HepG2 (cell line): ENCODE data around the gene EID1. TPM values are rescaled to one million over a fixed set of nuclear protein-coding genes. Genes with fewer than 3 reads are reported as not detected.

Experiments
- ATAC-seq: fragments of 200-7000 bp; cut with Tn5 transposase; 3 replicates; pipeline ENCODE4 v1.9.1; 2020; ENCODE audit warnings: mild to moderate bottlenecking, moderate library complexity
- BruUV-seq: library from RNA; stranded (reverse); fragments of 400-500 nt; replicated peaks from 2 replicates; lab custom pipeline; 2021; lab: Mats Ljungman, UMichigan
- CTCF ChIA-PET: fragments of 300-600 bp; formaldehyde crosslinking; extraction: SDS; loops from one replicate; lab custom pipeline; 2021; ENCODE audit warnings: low total read pairs, inconsistent platforms, low intra/inter-chr PET ratio; lab: Yijun Ruan, JAX
- POLR2A ChIA-PET: fragments of 350-600 bp; sonication (Branson Sonifier 250); formaldehyde crosslinking; loops from one replicate; lab custom pipeline; 2020; ENCODE audit warnings: antibody characterized with exemption, inconsistent platforms; lab: Yijun Ruan, JAX
- DNase-seq: peaks from one replicate; pipeline ENCODE4 v3.0.0-alpha.2; 2015; ENCODE audit warnings: low spot score
- FAIRE-seq: peaks from 3 replicates; lab custom pipeline; 2011; peaks lifted over from hg19 to GRCh38; lab: Jason Lieb, UNC
- H2AFZ ChIP-seq: one replicate; pipeline ENCODE4 v1.6.1; 2011; ENCODE audit warnings: low read length, inconsistent platforms
- H3K27ac ChIP-seq: fragments of 300-600 bp; 3 replicates; pipeline ENCODE4 v1.8.0; 2011; ENCODE audit warnings: mixed run types, mild to moderate bottlenecking, mixed read lengths, low read length, inconsistent platforms; ENCODE audit not compliant: insufficient read depth; ENCODE audit errors: extremely low read length
- H3K27me3 ChIP-seq, 2 experiments: fragments of 200-600 bp in 1 of 2; 2 replicates in 1 of 2; 3 replicates in 1 of 2; pipeline versions ENCODE4 v1.6.0 to v1.8.0; 2011; ENCODE audit warnings: low read length in 2 of 2, mild to moderate bottlenecking in 2 of 2, moderate library complexity in 2 of 2, inconsistent platforms in 1 of 2; ENCODE audit not compliant: insufficient read depth in 2 of 2, control insufficient read depth in 1 of 2
- H3K36me3 ChIP-seq, 2 experiments: fragments of 200-600 bp in 1 of 2; replicated peaks in 1 of 2; 2 replicates in 1 of 2; 3 replicates in 1 of 2; pipeline versions ENCODE4 v1.5.1 to v1.8.0; 2011; ENCODE audit warnings: low read length in 2 of 2, inconsistent platforms in 1 of 2; ENCODE audit not compliant: insufficient read depth in 2 of 2, control insufficient read depth in 1 of 2
- H3K4me1 ChIP-seq: 2 replicates; pipeline ENCODE4 v1.5.1; 2012; ENCODE audit warnings: low read length, inconsistent platforms; ENCODE audit not compliant: insufficient read depth
- H3K4me2 ChIP-seq: 2 replicates; pipeline ENCODE4 v1.6.0; 2011; ENCODE audit warnings: low read depth, low read length, inconsistent platforms
- H3K4me3 ChIP-seq, 3 experiments: fragments of 200-600 bp in 1 of 3; sonication (generic), shearing (Covaris generic) in 1 of 3; replicated peaks in 1 of 3; 2 replicates each; pipeline ENCODE4 v1.5.1; 2011 to 2016; ENCODE audit warnings: low read length in 3 of 3, inconsistent platforms in 2 of 3, low read depth in 2 of 3, mild to moderate bottlenecking in 2 of 3, control low read depth in 1 of 3, mixed read lengths in 1 of 3; ENCODE audit not compliant: insufficient read depth in 1 of 3
- H3K79me2 ChIP-seq: one replicate; pipeline ENCODE4 v1.6.1; 2011; ENCODE audit warnings: low read length, inconsistent platforms; ENCODE audit not compliant: insufficient read depth
- H3K9ac ChIP-seq: 2 replicates; pipeline ENCODE4 v1.6.0; 2011; ENCODE audit warnings: mild to moderate bottlenecking, low read depth, low read length, inconsistent platforms; ENCODE audit not compliant: insufficient read depth
- H3K9me3 ChIP-seq: 2 replicates; pipeline ENCODE4 v1.5.1; 2012; ENCODE audit warnings: mild to moderate bottlenecking, low read length
- H4K20me1 ChIP-seq: 2 replicates; pipeline ENCODE4 v1.6.0; 2011; ENCODE audit warnings: inconsistent platforms, mild to moderate bottlenecking, low read length, moderate library complexity; ENCODE audit not compliant: insufficient read depth
- CBX2 ChIP-seq, 2 experiments: fragments of 200-600 bp in 1 of 2; sonication (generic); formaldehyde crosslinking in 1 of 2; IDR thresholded peaks; 2 replicates each; pipeline versions ENCODE4 v1.7.0 to v1.8.1; 2018 to 2022; ENCODE audit warnings: low read depth in 2 of 2, low read length in 1 of 2, mild to moderate bottlenecking in 1 of 2, missing genetic modification reagents in 1 of 2
- FLYWCH1 ChIP-seq: sonication (generic); formaldehyde crosslinking; IDR thresholded peaks from 2 replicates; pipeline ENCODE4 v1.8.1; 2023; ENCODE audit warnings: mild to moderate bottlenecking, missing genetic modification reagents
- GFI1 ChIP-seq: sonication (generic); formaldehyde crosslinking; IDR thresholded peaks from 2 replicates; pipeline ENCODE4 v1.5.0; 2020; ENCODE audit warnings: missing genetic modification reagents, mild to moderate bottlenecking, borderline replicate concordance
- KDM5B ChIP-seq: sonication (generic); formaldehyde crosslinking; IDR thresholded peaks from 2 replicates; pipeline ENCODE4 v1.4.0; 2020; ENCODE audit warnings: missing genetic modification reagents, mild to moderate bottlenecking, borderline replicate concordance
- LRRFIP1 ChIP-seq: sonication (generic); formaldehyde crosslinking; conservative IDR thresholded peaks from 2 replicates; pipeline ENCODE4 v1.4.0; 2020; ENCODE audit warnings: missing genetic modification reagents
- TAF15 ChIP-seq: fragments of 200-400 bp; formaldehyde crosslinking; IDR thresholded peaks from one replicate; pipeline ENCODE4 v1.6.1; 2018; ENCODE audit warnings: mild to moderate bottlenecking, low read depth, low read length; ENCODE audit not compliant: poor library complexity, severe bottlenecking
- ZNF558 ChIP-seq: sonication (generic); formaldehyde crosslinking; IDR thresholded peaks from 2 replicates; pipeline ENCODE4 v1.9.0; 2022; ENCODE audit warnings: mild to moderate bottlenecking, missing genetic modification reagents, borderline replicate concordance
- ZNF746 ChIP-seq: sonication (generic); formaldehyde crosslinking; IDR thresholded peaks from 2 replicates; pipeline ENCODE4 v1.8.0; 2022; ENCODE audit warnings: mild to moderate bottlenecking, missing genetic modification reagents
- WGBS: methylation state at CpG from one replicate; pipeline ENCODE4 v1.1.6; 2017; ENCODE audit warnings: low lambda C conversion rate; 5-methylcytosine and 5-hydroxymethylcytosine counted together
- in situ Hi-C: cut with HindIII; loops from 2 replicates; pipeline ENCODE4 v1.10.0; 2017; ENCODE audit warnings: low pct_unique_long_range_greater_than_20kb; ENCODE audit not compliant: extremely low pct_ligation_motif_present
- intact Hi-C: fragments of 100-400 bp; cut with micrococcal nuclease; formaldehyde crosslinking; loops from one replicate; pipeline ENCODE4 v1.10.0; 2022; ENCODE audit not compliant: unreplicated experiment
- polyA plus RNA-seq, 8 experiments: library from polyadenylated mRNA; depleted of rRNA in 3 of 8; stranded (reverse) in 7 of 8; unstranded in 1 of 8; fragments of >200 nt; fragmentation: Illumina TruSeq in 4 of 8; extraction: Trizol in 4 of 8; gene quantifications; 2 replicates each; pipeline versions ENCODE4 v1.2.1 to v1.2.3, GENCODE V29; 2011 to 2016; ENCODE audit warnings: low read depth in 4 of 8, missing spikeins in 1 of 8, mixed read lengths in 1 of 8; ENCODE audit not compliant: insufficient read depth in 1 of 8
- total RNA-seq, 5 experiments: library from RNA; depleted of rRNA; stranded (reverse); fragments of >200 nt; fragmentation: Illumina TruSeq; extraction: Trizol; gene quantifications; 2 replicates each; pipeline ENCODE4 v1.2.3, GENCODE V29; 2016; ENCODE audit warnings: low read depth in 1 of 5
- TF ChIP-seq, protein P1 (sequence below), 2 experiments: fragments of 450-650 bp in 1 of 2; sonication (generic) in 1 of 2; formaldehyde crosslinking; IDR thresholded peaks; 2 replicates each; pipeline versions ENCODE4 v1.5.0 to v1.8.0; 2020 to 2022; ENCODE audit warnings: mild to moderate bottlenecking in 1 of 2, missing genetic modification reagents in 1 of 2
- TF ChIP-seq, protein P2 (sequence below): sonication (generic); formaldehyde crosslinking; IDR thresholded peaks from 2 replicates; pipeline ENCODE4 v1.8.1; 2023; ENCODE audit warnings: mild to moderate bottlenecking, missing genetic modification reagents

EID1 gene
- total and polyA plus RNA-seq, 2 of the 13 experiments (the other 11 are each of a cell fraction or from before 2014, with no cell fraction given) = 2.2 to 5.4 TPM

DNA sequence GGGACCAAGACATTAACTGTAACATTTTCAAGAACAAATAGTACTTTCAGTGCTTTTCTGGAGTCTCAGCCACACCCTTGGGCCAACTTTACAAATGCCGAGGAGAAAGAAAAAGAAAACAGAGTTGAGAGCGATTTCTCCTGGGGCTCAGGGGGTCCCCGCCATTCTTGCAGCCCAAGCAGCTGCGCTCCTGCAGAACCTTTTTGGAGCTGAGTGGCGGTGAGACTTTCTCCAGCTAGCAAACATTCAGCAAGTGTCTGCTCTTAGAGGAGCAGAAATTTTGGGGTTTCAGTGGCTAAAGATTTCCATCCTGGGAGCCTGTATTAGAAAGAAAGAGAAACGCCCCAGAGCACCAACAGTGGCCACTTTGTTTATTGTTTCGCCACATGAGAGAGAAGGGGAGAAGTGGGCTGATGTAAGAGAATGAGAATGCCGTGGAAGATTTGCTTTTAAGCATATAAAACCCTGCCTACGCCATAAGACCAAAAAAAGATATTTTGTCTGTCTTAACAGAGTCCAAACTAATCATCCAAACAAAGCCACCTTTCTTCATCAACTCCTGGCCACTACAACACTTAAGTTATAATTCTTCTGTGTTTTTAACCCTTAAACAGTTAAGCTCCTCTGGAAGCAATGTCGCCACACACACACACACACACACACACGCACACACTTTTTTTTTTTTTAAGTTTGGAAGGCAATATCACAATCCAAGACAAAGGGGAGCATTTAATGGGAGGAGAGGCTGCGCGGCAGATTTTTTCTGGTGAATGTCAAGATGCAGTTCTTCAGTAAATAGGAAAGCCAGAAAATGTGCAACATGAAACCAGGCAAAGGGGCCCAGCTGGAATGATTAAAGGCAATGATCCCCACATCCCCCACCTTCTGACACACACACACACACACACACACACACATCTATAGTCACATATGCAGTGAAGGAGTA, 19.2 kb downstream of the EID1 start:
- DNase-seq = no peak
- ChIA-PET CTCF (no interaction called here), POLR2A (no interaction called here)
- no peak overlapping the region for H3K4me3 ChIP-seq
- WGBS = 45% methylated on average over 13 of the region's 13 CpGs
- in situ Hi-C loops (no loop called here), intact Hi-C loops (no loop called here)
- H3K27me3 ChIP-seq = 0 out of 5 replicates have a peak, but pooled peaks cover 0 to 4% of the 10 kb centered on the region in 2 experiments
- FAIRE-seq = no peak
- H3K9ac ChIP-seq = no peak overlapping the region
- TF ChIP-seq GFI1 (CRISPR knock-in tag) (no peak), ZNF558 (CRISPR knock-in tag) (no peak)
- TF ChIP-seq, protein P1, sequence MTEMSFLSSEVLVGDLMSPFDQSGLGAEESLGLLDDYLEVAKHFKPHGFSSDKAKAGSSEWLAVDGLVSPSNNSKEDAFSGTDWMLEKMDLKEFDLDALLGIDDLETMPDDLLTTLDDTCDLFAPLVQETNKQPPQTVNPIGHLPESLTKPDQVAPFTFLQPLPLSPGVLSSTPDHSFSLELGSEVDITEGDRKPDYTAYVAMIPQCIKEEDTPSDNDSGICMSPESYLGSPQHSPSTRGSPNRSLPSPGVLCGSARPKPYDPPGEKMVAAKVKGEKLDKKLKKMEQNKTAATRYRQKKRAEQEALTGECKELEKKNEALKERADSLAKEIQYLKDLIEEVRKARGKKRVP (CRISPR knock-in tag; IDR thresholded peaks at IDR 0.05) = 0 out of 4 replicates have a peak, but pooled peaks of 1 of the 2 experiments have one; percentile 29
- H4K20me1 ChIP-seq = no peaks in the 10 kb centered on the region
- H2AFZ ChIP-seq = no peak overlapping the region
- H3K4me2 ChIP-seq = peak overlapping the region; percentile 32
- peaks cover 15% of the 10 kb centered on the region; the same call in 1 of the 2 replicates for H3K4me1 ChIP-seq
- no peaks in the 10 kb centered on the region for H3K36me3 ChIP-seq
- H3K27ac ChIP-seq = no peak overlapping the region
- H3K79me2 ChIP-seq = no peaks in the 10 kb centered on the region
- BruUV-seq = no TSS peak
- peak; percentile 60; the same call in 2 of the 3 replicates for ATAC-seq
- no peaks in the 10 kb centered on the region for H3K9me3 ChIP-seq

DNA sequence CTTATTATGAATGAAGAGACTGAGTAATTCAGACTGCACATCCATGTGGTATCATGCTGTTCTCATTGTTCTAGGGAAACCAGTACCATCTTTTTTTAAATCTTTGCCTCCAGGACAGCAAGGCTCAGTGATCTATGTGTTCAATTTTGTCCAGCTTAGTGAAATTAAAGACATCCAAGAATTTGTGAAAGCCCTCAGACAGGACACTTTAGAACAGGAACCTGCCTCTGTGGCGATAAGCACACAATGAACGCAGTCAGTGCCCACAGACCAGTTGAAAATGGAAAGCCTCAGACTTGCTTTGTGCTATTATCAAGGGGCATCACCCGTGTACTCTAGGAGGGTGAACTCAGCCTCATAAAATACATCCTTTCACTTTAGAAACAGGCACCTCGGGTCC, 20.1 kb downstream of the EID1 start:
- no peaks in the 10 kb centered on the region for H3K79me2 ChIP-seq
- no peak for DNase-seq
- no peak for FAIRE-seq
- 0 out of 5 replicates have a peak, but pooled peaks cover 0 to 3% of the 10 kb centered on the region in 2 experiments for H3K27me3 ChIP-seq
- H3K4me1 ChIP-seq = peaks cover 15% of the 10 kb centered on the region; the same call in 1 of the 2 replicates
- no peaks in the 10 kb centered on the region for H3K9me3 ChIP-seq
- no TSS peak for BruUV-seq
- POLR2A ChIA-PET = no interaction called here
- H2AFZ ChIP-seq = no peak overlapping the region
- H3K27ac ChIP-seq = no peak overlapping the region
- CTCF ChIA-PET = no interaction called here
- no peaks in the 10 kb centered on the region for H3K36me3 ChIP-seq
- H3K9ac ChIP-seq = no peak overlapping the region
- H3K4me3 ChIP-seq = no peak overlapping the region
- no peak overlapping the region for H3K4me2 ChIP-seq
- in situ Hi-C loops = no loop called here
- no peaks in the 10 kb centered on the region for H4K20me1 ChIP-seq
- intact Hi-C loops = no loop called here
- no peak for ATAC-seq
- 31% methylated on average over 4 of the region's 4 CpGs for WGBS
- TF ChIP-seq FLYWCH1 (CRISPR knock-in tag) (no peak), TAF15 (no peak), CBX2 (IDR thresholded peaks at IDR 0.05; ENCODE audit: low read depth, low read length) (no peak), CBX2 (CRISPR knock-in tag; IDR thresholded peaks at IDR 0.05; ENCODE audit: low read depth) (no peak), KDM5B (CRISPR knock-in tag) (no peak), LRRFIP1 (CRISPR knock-in tag) (no peak), ZNF746 (CRISPR knock-in tag) (no peak)
- TF ChIP-seq, protein P2, sequence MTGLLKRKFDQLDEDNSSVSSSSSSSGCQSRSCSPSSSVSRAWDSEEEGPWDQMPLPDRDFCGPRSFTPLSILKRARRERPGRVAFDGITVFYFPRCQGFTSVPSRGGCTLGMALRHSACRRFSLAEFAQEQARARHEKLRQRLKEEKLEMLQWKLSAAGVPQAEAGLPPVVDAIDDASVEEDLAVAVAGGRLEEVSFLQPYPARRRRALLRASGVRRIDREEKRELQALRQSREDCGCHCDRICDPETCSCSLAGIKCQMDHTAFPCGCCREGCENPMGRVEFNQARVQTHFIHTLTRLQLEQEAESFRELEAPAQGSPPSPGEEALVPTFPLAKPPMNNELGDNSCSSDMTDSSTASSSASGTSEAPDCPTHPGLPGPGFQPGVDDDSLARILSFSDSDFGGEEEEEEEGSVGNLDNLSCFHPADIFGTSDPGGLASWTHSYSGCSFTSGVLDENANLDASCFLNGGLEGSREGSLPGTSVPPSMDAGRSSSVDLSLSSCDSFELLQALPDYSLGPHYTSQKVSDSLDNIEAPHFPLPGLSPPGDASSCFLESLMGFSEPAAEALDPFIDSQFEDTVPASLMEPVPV = no peak
